ENCODE results near the gene MRPS34.
"Not testable (repeated sequence)": the region's sequence is repeated elsewhere in the genome, so short reads cannot be mapped to it uniquely, and the experiment has no call there.

Gene MRPS34

DNA sequence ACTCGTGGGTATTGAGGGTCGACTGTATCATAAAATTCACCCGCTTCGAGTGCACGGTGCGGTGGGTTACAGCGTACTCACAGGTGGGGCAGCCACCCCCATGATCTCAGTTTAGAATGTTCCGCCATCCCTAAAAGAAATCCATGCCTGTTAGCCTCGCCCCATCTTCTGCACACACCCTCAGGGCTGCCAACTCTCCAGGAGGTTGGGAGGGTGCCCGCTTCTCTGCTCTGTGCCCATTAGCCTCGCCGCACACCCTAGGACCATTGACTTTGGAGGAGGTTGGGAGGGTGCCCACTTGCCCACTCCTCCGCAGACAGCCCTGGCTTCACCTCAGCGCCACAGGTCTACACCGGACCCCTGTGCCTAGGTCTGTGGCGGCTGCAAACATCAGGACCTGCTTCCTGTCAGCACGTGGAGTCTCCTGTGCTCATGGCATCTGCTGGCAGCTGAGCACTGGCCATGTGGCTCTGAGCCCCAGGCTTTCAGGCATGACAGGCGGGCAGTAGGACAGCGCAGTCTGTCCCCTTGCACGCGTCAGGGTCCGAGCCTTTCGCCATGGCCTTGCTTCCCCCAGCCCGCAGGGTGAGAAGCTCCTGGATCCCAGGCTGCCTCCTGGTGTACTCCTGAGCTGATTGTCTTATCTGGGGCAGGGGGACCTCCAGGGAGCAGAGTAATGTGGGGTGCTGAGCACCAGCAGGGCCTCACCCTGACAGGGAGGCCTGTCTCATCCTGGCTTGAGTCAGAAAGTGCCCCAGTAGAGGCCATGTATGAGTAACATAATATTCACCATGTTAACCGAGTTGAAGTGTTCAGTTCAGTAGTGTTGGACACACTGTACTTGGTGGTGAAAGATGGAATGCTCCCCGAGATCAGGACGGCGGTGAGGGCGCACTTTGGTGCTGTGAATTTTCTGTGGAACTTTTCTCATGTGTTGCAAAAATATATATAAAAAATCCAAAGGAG lies 23.5 kb downstream of the MRPS34 start:
- no peak for DNase-seq (ENCODE audit: low spot score)

GRCh38 chr16:1747934-1748333 lies 25.0 kb downstream of the MRPS34 start:
- no peak for DNase-seq (ENCODE audit: low spot score)

- DNase-seq (ENCODE audit: low spot score), result no peak
These were observed 26.2 kb downstream of the MRPS34 start for GRCh38 chr16:1746693-1747195.

GRCh38 chr16:1745900-1746692 lies 26.8 kb downstream of the MRPS34 start:
- no peak for DNase-seq (ENCODE audit: low spot score)

DNA sequence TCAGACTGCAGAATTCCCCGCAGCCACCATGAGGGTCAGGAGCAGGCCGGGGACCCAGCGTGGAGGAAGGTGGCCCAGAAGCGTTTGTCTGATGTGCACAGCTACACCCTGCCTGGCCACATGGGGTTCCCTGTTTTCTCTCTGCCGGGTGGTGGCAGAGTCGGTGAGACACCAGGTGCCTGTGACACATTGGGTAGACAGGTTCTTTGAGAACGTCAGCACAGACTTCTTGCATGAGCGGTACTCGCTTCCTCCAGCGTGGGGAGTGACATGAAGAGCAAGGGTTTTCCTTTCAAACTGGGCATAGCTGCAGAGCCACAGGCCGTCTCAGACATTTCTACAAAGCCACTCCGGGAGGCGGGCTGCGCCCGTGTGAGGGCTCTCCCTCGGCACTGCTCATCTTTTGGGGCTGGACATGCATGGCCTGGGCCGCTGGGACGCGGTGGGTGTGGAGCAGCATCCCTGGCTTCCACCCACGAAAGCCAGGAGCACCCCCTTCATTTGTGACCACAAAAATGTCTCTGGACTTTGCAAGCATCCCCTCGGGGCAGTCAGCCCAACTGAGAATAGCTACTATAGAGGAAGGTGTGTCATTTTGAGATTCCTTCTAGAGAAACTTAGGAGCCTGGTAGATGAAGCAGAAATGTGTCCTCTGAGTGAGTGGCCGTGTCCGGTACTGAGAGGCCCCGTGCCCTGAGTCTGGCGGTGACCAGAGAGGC lies 27.6 kb downstream of the MRPS34 start:
- no peak for DNase-seq (ENCODE audit: low spot score)

DNA sequence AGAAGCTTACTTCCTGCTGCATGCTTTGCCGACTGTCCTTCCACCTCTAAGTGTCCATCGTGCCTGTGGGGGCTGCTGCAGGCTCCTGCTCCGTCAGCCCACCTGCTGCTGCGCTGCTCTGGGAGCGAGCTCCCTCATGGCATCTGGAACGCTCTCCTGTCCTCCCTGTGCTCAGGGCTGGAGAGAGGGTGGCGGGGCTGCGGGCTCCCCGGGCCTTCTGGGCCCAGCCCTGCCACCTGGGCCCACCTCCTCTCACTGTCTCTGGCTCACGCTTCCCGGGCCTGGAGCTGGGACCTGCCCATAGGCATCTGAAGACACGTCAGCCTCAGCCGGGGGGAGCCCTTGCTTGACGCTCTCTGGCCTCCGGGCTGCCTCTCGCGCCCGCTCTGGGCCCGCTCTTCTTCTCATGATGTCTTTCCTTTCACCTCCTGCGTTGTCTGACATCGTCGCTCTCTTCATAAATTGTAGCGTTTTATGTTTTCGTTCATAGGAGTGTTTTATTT lies 28.5 kb downstream of the MRPS34 start:
- DNase-seq (ENCODE audit: low spot score), result no peak

GRCh38 chr16:1743376-1744337 lies 29.3 kb downstream of the MRPS34 start:
- no peak for DNase-seq (ENCODE audit: low spot score)

- no peak for DNase-seq (ENCODE audit: low spot score)
These were observed 31.3 kb downstream of the MRPS34 start for GRCh38 chr16:1741553-1742165.

DNA sequence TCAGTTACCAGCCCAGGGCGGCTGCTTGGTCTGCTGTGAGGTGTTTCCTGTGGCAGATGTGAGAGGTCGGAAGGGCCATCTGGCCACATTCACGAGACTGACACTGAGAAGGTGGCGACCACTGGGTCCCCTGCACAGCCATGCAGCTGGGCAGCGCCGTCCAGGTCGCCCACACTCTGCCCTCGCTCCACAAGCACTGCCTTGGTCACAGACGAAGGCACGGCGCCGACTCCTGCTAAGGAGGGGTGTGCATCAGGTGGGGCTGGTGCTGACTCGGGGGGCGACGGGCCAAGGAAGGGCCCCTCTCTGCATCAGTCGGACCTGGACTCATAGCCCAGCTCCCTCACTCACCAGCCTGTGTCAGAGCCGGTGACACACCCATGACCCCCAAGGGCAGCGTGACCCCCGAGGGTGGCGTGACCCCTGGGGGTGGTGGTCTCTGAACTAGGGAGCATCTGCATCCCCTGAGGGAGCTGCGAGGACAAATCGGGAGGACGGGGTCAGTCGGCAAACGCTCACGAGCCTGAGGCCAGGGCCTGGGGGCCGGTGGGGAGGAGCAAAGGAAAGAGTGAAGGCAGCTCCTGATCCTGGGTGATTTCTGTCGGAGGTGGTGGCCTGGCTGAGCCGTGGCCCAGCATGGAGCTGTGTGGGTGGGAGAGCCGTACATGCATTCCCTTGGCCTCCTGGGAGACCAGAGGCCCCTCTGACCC lies 32.0 kb downstream of the MRPS34 start:
- no peak for DNase-seq (ENCODE audit: low spot score)

DNA sequence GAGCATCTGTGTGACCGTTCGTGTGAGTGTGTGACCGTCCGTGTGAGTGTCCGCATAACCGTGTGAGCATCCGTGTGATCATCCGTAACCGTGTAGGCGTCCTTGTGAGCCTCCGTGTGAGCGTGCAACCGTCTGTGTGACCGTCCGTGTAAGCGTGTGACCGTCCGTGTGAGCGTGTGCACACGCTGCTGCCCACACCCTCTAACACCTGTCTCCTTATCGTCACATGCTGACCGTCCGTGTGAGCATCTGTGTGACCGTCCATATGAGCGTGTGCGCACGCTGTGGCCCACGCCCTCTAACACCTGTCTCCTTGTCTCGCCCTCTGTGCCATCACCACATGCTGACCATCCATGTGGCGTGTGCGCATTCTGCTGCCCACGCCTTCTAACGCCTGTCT lies 32.7 kb downstream of the MRPS34 start:
- DNase-seq (ENCODE audit: low spot score), result no peak

GRCh38 chr16:1734816-1735215 lies 38.1 kb downstream of the MRPS34 start:
- DNase-seq (ENCODE audit: low spot score), result no peak

- DNase-seq (ENCODE audit: low spot score), result no peak
These were observed 38.8 kb downstream of the MRPS34 start for GRCh38 chr16:1734123-1734522.

GRCh38 chr16:1732551-1732987 lies 40.4 kb downstream of the MRPS34 start:
- not testable (repeated sequence) for DNase-seq (ENCODE audit: low spot score)

GRCh38 chr16:1732071-1732470 lies 40.9 kb downstream of the MRPS34 start:
- DNase-seq (ENCODE audit: low spot score), result no peak

GRCh38 chr16:1731603-1732002 lies 41.3 kb downstream of the MRPS34 start:
- DNase-seq (ENCODE audit: low spot score), result no peak

DNA sequence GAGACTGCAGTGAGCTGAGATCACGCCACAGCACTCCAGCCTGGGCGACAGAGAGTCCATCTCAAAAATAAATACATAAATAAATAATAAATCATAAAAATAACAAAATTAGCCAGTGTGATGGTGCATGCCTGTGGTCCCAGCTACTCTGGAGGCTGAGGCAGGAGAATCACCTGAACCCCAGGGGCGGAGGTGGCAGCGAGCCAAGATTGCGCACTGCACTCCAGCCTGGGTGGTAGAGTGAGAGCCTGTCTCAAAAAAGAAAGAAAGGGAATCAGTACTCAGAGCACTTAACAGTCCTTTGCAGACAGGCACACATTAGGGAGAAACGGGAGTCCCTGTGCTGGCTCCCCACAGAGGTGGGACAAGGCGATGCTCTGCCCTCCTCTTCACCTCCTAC lies 41.9 kb downstream of the MRPS34 start:
- no peak for DNase-seq (ENCODE audit: low spot score)

DNA sequence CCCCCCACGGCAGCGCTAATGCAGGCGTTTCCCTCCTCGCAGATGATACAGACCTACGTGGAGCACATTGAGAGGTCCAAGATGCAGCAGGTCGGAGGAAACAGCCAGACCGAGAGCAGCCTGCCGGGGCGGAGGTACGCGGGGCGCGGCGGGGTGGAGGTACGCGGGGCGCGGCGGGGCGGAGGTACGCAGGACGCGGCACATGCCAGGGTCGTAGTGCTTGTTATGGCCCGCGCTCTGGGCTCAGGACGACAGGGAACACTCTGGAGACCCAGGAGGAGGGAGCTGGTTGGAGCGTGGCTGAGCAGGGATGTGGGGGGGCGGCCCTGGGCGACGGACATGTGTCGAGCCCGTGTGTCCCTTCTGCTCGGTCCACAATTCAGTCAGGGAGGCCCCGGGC lies 43.5 kb downstream of the MRPS34 start:
- DNase-seq (ENCODE audit: low spot score), result no peak

GRCh38 chr16:1729026-1729425 lies 43.9 kb downstream of the MRPS34 start:
- DNase-seq (ENCODE audit: low spot score), result no peak

Data from kidney capillary endothelial cell (primary cell).